Measurements from ENCODE around the gene NCAN.
"Not testable (repeated sequence)": the region's sequence is repeated elsewhere in the genome, so short reads cannot be mapped to it uniquely, and the experiment has no call there.

NCAN gene

DNA sequence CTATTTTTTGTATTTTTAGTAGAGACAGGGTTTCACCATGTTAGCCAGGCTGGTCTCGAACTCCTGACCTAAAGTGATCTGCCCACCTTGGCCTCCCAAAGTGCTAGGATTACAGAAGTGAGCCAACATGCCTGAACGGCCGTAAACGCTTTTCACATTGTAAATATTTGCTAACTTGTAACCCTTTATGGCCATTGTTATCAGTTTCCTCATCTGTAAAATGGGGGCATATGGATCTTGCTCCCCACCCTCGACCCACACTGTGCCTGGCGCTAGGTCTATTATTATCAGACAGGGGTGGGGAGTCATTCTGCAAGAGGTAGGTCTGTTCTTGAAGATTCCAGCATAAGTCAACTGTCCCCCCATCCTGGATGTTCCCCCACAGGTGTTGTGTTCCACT is 11.9 kb downstream of the NCAN start:
- no peak for DNase-seq (ENCODE audit: extremely low read depth in 1 of 2, low read depth in 1 of 2)

DNA sequence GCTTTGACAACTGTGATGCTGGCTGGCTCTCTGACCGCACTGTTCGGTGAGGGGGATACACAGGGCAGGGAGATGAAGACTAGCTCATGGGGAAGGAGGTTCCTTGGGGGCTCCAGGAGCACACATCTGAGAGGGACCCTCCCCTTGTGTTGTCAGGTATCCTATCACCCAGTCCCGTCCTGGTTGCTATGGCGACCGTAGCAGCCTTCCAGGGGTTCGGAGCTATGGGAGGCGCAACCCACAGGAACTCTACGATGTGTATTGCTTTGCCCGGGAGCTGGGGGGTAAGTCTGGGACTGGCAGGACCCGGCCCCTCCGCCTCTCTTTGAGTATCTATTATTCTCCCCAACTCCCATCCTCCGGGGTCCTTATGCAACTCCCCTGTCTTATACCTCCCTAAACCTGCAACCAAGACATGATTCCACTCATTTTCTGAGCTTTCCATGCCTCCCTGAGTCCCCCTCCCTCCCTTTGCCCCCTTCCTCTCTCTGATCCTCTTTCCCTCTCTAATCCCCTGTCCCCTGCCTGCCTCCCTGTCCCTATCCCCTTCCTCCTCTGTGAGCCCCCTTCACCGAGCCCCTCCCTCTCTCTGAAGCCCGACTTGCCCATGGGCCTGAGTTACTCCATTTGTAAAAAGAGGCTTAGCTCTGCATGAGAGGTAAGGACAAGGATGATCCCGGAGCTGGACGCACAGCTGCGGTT is 12.5 kb downstream of the NCAN start:
- no peak for DNase-seq (ENCODE audit: extremely low read depth in 1 of 2, low read depth in 1 of 2)

DNA sequence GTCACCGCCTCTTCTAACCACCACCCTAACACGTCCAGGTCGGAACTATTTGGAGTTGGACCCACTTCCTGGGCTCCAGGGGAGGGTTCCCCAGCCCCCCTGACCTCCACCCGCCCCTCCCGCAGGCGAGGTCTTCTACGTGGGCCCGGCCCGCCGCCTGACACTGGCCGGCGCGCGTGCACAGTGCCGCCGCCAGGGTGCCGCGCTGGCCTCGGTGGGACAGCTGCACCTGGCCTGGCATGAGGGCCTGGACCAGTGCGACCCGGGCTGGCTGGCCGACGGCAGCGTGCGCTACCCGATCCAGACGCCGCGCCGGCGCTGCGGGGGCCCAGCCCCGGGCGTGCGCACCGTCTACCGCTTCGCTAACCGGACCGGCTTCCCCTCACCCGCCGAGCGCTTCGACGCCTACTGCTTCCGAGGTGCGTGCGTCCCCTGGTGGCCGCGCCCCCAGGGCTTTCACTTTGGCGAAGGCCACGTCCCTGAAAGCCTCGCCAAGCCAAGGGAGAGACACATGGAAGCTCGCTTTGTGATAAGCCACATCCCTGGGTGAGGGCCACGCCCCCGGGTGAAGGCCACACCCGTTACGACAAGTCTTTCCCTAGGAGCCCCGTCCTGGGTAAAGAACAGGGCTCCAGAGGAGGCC is 13.2 kb downstream of the NCAN start:
- DNase-seq (ENCODE audit: extremely low read depth in 1 of 2, low read depth in 1 of 2), result peak; percentile 34 to 67

DNA sequence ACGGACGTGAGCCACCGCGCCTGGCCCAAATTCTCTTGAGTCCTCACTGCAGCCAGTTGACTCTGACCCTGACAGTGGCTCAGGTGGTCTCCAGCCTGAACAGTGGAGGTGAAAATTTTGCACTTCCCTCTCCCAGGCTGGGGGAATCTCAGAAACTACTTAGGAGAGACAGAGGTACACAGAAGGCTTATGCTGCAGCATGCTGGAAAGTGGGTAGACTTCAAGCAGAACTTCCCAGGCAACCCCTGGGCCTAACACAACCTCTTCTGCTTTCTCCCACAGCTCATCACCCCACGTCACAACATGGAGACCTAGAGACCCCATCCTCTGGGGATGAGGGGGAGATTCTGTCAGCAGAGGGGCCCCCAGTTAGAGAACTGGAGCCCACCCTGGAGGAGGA is 14.4 kb downstream of the NCAN start:
- DNase-seq (ENCODE audit: extremely low read depth in 1 of 2, low read depth in 1 of 2), result no peak

GRCh38 chr19:19226663-19227062 is 14.9 kb downstream of the NCAN start:
- no peak for DNase-seq (ENCODE audit: extremely low read depth in 1 of 2, low read depth in 1 of 2)

GRCh38 chr19:19227217-19227616 is 15.5 kb downstream of the NCAN start:
- DNase-seq (ENCODE audit: extremely low read depth in 1 of 2, low read depth in 1 of 2), result no peak

GRCh38 chr19:19229701-19230100 is 17.9 kb downstream of the NCAN start:
- no peak for DNase-seq (ENCODE audit: extremely low read depth in 1 of 2, low read depth in 1 of 2)

DNA sequence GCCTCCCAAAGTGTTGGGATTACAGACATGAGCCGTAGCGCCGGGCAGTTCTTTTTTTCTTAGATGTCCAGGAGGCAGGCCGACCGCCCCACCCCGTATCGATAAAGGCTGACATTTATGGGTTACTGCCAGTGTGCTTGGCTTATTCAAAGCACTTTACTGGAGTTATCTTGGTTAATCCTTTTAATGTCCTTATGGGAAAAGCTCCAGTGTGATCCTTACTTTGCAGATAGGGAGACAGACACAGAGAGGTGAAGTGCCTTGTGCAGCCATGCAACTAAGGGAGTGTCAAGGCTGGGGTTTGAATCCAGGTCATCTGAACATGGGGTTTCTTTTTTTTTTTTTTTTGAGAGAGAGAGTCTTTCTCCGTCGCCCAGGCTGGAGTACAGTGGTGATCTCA is 19.2 kb downstream of the NCAN start:
- no peak for DNase-seq (ENCODE audit: extremely low read depth in 1 of 2, low read depth in 1 of 2)

GRCh38 chr19:19232261-19232721 is 20.5 kb downstream of the NCAN start:
- no peak for DNase-seq (ENCODE audit: extremely low read depth in 1 of 2, low read depth in 1 of 2)

GRCh38 chr19:19234220-19234816 is 22.6 kb downstream of the NCAN start:
- DNase-seq (ENCODE audit: extremely low read depth in 1 of 2, low read depth in 1 of 2), result no peak

DNA sequence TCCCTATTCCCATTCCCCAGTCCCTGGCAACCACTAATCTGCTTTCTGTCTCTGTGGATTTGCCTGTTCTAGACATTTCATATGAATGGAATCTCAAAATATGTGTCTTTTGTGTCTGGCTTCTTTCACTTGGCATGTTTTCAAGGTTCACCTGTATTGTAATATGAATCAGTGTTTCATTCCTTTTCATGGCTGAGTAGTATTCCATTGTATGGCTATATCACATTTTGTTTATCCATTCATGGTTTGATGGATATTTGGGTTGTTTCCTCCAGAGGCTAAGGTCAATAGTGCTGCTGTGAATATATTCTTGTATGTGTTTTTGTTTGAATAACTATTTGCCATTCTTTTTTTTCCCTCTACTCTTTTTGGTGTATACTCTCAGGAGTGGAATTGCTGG is 24.4 kb downstream of the NCAN start:
- DNase-seq (ENCODE audit: extremely low read depth in 1 of 2, low read depth in 1 of 2), result no peak

DNA sequence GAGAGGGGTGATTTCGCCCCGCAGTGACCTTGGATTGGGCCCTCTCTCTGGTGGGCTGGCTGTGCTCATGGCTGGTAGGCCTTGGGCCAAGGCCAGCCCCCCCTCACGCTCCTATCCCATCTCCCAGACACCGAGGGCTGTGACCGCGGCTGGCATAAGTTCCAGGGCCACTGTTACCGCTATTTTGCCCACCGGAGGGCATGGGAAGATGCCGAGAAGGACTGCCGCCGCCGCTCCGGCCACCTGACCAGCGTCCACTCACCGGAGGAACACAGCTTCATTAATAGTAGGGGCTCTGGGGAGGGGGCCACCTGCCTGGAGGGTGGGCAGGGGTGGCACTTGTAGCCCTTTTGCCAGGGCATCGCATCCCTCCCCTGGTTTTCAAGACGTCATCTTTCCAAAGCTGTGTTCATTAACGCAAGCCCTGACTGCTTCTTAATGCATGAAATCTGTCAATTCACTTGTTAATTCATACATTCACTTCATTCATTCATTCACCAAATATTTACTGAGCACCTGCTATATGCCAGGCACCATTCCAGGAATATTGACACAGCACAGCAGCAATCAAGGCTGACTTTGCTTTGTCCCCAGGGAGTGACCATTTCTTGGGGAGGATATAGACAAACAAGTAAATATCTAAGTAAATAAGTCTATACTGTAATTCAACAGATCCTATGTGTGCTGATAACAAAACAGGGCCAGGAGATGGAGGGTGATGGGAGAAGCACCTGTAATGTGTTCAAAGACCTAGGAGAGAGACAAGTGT is 26.6 kb downstream of the NCAN start:
- DNase-seq (ENCODE audit: extremely low read depth in 1 of 2, low read depth in 1 of 2), result no peak

DNA sequence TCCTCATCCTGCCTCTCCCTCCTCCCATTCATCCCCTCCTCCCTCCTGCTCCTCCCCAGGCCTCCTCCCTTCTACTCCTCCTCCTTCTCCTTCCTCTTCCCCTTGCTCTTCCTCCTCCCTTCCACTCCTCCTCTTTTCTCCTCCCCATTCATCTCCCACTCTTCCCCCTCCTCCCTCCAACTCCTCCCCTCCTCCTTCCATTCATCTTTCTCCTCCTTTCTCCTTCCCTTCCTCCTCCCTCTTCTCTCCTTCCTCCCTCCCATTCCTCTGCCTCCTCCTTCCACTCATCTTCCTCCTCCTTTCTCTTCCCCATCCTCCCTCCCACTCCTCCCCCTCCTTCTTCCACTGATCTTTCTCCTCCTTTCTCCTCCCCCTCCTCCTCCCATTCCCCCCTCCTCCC is 27.9 kb downstream of the NCAN start:
- no peak for DNase-seq (ENCODE audit: extremely low read depth in 1 of 2, low read depth in 1 of 2)

GRCh38 chr19:19240476-19240875 is 28.7 kb downstream of the NCAN start:
- DNase-seq (ENCODE audit: extremely low read depth in 1 of 2, low read depth in 1 of 2), result no peak

DNA sequence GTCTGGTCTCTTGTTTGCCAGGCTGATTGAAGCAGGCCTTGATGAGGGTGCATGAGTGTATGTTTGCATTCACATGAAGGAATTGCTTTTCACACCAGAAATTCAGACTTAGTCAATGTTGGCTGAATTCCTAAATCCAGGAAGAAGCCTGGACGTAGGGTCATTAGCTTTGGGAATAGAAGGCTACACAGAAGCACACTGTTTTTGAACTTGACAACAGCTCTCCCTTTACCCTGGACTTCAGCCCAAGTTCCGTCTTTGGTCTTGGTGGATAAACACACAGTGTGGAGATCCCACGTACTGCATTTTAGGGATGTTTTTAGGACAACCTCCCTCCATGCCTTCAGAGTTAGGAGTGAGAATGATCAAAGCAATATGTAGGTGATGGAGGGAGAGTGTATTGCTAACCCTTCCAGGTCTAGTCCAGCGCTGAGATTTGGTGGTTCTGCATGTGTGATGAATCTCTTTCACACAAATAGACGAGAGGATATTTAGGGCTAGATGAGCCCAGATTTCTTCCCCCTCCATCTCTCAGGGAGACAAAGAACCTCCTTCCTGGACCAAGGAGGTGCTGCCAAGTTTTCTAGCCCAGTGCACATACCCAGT is 38.5 kb downstream of the NCAN start:
- no peak for DNase-seq (ENCODE audit: extremely low read depth in 1 of 2, low read depth in 1 of 2)

GRCh38 chr19:19253409-19253808 is 41.7 kb downstream of the NCAN start:
- not testable (repeated sequence) for DNase-seq (ENCODE audit: extremely low read depth in 1 of 2, low read depth in 1 of 2)

GRCh38 chr19:19256072-19256969 is 44.6 kb downstream of the NCAN start:
- no peak for DNase-seq (ENCODE audit: extremely low read depth in 1 of 2, low read depth in 1 of 2)

DNA sequence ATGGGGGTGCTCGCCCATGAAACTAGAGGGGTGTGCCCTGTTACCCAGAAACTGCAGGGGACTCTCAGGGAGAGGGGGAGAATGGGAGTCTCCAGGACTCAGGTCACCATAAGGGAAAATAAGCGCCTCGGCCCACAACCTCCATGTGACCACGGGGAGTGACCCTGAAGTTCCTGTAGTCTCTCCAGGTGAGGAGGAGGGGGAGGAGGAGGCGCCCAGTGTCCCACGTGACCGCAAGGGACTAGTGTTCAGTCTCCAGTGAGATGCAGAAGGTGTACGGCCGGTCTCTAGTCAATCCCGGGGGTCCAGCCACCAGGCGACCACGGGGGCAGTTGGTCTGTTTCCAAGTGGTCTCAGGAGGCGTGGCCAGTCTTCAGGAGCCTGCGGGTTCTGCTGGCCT is 45.4 kb downstream of the NCAN start:
- DNase-seq (ENCODE audit: extremely low read depth in 1 of 2, low read depth in 1 of 2), result no peak

- DNase-seq (ENCODE audit: extremely low read depth in 1 of 2, low read depth in 1 of 2), result no peak
These were observed 46.3 kb downstream of the NCAN start for GRCh38 chr19:19257836-19258588.
